Lower leg skin (tissue), 3 donors: Measurements from ENCODE around the gene SLC35B2.

Experiments
- CTCF ChIP-seq, 3 donors: fragments of 450-650 bp; IDR thresholded peaks; one replicate each; pipeline ENCODE4 v1.5.1; 2016; ENCODE audit warnings: antibody characterized with exemption in 3 of 3, mild to moderate bottlenecking in 3 of 3, moderate library complexity in 2 of 3
- POLR2A ChIP-seq, 2 donors: fragments of 450-650 bp; IDR thresholded peaks; one replicate each; pipeline ENCODE4 v1.6.1; 2016 to 2017; ENCODE audit warnings: antibody characterized with exemption in 2 of 2, mild to moderate bottlenecking in 1 of 2, moderate library complexity in 1 of 2

GRCh38 chr6:44271914-44272313 lies 14.6 kb upstream of the SLC35B2 start:
- TF ChIP-seq POLR2A (IDR thresholded peaks at IDR 0.05) (no peak), CTCF (IDR thresholded peaks at IDR 0.05) (no peak)
